GM19455 (cell line): ENCODE measurements around the gene GRM2.
A peak's percentile ranks its signal among the peaks of the same experiment; 100 is the strongest.

ENCODE experiments used
- ATAC-seq: cut with Tn5 transposase; IDR thresholded peaks from one replicate; pipeline ENCODE4 v1.9.1; 2021; ENCODE audit not compliant: unreplicated experiment

GRM2 gene

DNA sequence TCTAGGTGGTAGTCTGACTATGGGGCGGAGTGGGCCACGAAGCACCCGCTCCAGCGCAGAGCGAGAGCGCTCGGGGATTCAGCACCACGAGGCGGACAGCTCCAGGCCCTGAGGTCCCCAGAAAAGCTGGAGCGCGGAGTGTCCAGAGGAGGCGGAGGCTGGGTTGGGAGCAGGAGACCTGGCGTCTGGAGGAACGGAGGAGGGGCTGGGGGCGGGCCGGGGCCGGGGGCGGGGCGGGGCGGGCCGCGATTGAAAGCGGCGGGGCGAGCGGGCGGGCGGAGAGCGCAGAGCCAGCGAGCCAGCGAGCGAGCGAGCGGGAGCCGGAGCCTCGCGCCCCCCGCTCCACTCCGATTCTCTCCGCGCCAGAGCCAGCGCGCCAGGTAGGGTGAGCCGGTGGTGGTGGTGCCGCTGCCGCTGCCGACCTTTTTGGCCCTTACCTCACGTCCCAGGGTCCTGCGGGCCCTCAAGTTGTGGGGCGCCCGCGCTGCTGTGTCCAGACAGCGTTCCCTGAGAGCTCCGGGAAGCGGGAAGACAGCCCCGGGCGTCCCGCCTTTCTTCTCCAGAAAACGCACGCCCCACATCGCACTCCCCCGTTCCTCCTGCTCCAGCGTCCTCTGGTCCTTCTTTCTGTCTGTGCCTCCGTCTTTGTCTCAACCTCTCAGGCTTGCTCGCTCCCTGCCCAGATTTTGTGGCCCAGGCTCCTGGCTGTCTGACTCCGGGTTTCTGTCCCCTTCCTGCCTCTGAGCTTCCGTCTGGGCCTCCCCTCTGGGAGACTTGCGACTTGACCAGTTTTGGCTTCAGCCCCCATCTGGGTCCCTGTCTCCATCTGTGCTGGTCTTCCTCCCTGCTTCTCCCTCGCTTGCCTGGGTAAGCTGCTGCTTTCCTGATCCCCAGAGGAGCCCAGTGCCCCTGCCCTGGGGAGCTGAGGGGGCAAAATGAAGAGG lies at the start of gene GRM2:
Gene GRM2, plus strand, starts transcription at position 281 of the 944 bp plus-strand sequence. CDS start 1,916 bp downstream, outside the sequence.
- no peak for ATAC-seq

DNA sequence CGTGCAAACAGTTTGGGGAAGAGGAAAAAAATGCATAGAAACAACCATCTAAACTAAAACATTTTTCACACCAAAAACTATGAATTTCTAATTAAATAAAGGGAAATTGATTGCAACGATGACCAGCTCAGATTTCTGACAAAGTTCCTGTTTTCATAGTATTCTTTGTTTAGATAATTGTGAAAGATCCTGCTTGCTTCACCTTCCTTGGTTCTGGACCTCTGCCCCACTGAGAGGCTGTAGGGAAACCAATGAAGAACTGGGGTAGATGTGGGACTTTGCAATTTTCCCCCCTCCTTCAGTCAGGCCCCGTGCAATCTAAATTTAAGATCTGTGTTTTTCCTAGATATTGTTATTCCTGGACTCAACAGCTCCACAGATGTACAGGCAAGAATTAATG lies 49.6 kb upstream of the GRM2 start:
- no peak for ATAC-seq

DNA sequence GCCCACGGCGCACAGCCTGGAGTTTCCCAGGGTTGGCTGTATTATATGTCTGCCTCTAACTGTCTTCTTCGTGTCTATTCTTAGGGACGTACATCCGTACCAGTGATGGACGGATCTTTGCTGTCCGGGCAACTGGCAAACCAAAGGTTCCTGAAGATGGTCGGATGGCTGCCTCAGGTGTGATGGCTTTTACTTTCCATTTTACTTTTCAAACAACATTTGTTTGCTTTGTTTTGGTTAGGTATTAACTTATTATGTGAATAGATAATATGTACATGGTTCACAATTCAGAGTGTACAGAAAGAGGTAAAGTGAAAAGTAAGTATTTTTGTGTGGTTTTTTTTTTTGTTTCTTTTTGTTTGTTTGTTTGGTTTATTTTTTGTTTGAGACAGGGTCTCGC lies 46.9 kb upstream of the GRM2 start:
- ATAC-seq: no peak

DNA sequence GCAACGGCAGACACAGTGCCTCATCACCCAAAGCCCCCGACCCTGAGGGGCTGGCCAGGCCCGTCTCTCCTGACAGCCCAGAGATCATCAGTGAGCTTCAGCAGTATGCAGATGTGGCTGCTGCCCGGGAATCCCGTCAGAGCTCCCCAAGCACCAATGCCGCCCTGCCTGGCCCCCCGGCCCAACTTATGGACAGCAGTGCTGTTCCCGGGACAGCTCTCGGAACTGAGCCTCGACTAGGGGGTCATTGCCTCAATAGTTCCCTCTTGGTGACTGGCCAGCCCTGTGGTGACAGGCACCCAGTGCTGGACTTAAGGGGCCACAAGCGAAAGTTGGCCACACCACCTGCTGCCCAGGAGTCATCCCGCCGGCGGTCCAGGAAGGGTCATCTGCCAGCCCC lies 44.4 kb upstream of the GRM2 start:
- no peak for ATAC-seq

DNA sequence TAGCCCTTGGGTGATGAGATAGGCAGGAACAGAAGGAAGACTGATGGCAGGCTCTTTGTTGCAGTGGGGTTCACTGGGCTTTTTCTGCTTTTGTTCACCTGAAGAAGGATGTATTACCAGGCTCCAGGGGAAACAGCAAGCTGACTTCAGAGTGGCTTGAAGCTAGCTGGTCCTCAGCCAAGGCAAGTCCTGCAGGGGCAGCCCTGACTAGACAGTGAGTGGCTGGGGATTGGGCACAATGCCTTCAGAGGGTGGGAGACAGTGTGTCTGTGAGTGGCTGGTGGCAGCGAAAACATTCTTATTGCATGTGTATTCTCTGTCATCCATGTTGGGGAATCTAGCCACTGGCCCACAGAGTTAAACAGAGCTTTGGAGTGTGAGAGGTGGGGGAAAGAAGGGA lies 38.1 kb upstream of the GRM2 start:
- no peak for ATAC-seq

DNA sequence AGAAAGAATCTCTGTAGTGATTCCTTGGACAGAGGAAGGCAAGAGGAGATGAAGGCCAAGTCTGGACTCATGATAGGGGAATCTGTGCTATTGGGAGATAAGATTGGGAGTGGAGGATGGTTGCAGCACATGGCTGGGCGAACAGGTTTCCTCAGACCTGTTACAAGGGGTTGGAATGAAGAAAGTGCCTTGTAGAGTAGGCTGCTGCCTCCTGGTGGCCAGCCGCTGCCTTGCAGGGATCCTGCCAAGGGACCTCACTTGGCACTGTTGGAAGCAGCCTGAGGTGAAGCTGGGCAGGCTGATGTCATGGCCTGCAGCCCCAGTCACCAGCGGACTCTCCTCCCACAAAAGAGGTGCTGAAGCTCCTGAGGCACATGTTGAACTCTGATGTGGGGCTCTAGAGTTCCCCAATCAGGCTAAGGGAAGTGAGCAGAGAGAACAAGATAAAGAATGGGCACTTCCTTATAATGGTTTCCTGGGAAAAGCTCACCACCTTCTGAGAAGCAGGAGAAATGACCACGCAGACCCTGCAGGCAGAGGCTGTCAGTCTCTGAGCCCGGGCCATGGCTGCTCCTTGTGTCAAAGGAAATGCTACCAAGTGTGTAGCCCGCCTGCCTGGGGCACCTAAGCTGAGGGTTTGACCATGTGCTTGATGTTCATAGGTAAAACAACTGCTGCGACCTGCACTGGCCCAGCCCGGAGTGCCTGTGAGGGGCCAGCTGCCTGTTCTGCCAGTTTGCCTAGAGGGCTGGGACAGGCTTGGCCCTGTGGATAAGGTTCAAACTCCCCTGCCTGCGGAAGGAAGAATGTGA lies 37.4 kb upstream of the GRM2 start:
- ATAC-seq: no peak

DNA sequence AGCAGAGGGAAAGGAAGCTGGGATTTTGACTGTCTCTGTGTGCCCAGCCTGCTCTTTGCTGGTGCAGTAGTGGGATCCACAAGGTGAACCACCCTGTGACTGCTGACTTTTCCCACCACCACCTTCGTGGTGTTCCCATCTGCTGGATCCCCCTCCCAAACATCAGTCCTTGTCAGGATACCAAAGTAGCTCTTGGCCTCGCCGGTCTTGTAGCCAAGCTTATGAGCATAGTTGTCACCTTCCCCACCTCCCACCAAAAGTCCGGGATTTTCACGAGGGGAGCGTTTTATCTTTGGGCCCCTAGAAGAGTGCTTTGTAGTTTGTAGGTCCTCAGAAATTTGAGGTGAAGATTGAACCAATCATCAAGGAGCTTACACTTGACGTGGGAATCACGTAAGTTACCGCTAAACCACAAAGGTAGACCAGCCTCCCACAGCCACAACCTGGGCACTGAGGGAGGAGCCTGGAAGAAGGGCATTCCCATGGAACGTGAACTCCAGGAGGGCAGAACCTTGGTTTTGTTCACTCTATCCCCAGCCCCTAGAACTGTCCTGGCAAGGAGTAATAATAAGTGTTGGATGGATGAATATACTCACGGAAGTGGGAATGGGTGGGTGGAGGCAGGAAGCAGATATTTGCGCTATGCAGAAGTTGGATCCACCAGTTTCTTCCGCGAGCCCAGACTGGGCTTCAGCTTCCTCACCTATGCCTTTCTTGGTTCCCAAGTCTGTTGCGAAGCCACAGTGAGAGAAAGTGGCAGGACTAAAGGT lies 36.6 kb upstream of the GRM2 start:
- ATAC-seq: no peak

DNA sequence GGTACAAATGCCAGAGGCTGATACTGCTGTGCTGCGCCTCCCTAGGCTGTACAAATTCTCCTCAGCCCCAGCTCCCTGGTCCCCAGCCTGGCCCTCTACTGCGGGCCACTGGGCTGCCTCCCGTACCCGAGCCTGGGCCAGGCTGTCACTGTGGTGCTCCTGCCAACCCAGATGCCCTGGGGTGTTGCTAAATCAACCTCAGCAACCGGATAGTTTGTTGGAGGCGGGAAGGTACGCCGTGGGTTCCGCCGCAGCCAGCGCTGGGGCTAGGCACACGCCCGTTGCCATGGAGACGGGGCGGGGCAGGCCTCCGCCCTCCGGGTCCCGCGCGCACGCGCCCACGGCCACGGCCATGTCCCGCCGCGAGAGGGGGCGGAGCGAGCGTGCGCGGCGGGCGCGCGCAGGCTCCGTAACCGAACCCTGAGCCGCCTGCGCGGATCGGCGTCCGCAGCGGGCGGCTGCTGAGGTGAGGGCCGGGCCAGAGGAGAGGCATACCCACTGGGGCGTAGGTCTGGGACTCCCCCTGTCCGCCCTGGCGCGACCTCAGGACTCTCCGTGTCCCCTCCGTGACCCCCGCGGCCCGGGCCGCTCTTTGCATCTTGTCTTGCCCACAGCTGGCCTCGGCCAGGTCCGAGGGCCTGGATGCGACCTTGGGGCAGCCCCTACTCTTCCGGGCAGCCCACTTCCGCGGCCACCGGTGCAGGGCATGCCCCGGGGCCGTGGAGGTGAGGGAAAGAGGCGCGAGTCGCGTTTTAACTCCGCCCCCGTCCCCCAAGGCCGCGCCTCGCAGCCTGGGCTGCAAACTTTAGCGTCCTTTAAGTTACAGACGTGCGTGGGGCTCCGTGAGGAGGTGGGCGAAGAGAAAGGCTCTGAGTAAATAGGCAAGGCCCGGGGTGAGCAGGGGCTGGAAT lies 35.8 kb upstream of the GRM2 start, which contains the start of gene TEX264:
Gene TEX264, plus strand, starts transcription at position 430 of the 911 bp plus-strand sequence. CDS start 3,053 bp downstream, outside the sequence.
- peak; percentile 68 for ATAC-seq

DNA sequence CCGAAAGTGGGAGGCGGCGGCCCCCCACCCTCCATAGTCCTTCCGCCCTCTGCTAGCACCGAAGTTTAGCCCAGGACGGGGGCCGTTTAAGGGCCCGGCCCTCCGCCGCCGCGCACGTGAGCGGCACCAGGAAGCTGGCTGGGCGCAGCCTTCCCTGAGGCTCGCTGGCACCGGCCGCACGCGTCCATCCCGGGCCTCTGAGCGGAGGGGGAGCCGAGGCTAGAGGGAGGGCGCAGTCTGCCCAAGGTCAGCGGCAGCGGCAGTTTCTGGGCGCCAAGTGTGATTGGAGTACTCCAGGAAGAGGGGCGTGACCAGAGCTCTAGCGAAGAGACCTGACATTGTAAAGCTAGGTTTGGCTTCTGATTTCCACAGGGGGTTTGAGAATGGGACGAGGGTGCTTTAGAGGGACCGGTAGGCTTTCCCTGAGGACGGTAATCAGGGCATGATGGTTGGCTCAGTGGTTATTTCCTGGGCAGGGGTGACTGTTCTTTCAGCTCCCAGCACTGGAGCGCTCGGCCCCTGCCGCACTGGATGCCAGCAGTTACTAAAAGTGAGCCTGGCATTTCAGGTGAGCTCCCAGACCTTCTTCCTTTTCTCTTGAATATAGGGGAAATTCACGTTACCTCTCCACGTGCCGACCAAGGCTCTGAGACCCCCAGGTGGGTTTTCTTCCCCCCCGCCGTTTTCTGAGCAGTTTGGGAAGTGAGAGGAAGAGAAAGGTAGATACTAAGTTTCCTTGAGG lies 35.0 kb upstream of the GRM2 start:
- ATAC-seq: peak; percentile 45

DNA sequence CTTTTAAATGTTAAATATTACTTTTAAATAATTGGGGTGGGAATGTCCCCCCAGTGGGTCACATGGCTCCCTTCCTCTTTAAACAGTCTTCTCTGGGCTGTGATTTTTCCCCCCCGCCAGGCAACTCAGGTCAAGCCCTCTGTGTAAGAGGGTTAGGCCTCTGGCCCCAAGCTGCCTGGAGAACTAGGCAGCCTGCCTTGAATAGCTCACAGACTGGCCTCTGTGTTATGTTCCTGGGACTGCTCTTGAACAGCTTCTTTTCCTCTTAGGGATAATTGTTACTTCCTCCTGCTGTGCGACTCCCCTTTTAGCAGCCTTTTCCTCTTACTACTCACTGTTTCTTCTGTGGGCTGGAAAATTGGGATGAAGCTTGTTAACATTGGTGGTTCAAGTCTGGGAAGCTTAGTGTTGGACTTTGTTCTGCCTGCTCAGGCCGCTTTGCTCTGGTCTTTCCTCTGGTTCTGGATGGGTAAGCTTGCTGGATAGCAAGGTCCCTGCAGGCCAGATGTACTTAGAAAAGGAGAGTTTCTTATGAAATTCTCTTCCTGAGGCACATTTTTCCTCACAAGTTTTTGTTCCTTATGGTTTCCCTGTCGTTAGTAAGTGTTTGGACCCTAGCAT lies 33.6 kb upstream of the GRM2 start:
- no peak for ATAC-seq

DNA sequence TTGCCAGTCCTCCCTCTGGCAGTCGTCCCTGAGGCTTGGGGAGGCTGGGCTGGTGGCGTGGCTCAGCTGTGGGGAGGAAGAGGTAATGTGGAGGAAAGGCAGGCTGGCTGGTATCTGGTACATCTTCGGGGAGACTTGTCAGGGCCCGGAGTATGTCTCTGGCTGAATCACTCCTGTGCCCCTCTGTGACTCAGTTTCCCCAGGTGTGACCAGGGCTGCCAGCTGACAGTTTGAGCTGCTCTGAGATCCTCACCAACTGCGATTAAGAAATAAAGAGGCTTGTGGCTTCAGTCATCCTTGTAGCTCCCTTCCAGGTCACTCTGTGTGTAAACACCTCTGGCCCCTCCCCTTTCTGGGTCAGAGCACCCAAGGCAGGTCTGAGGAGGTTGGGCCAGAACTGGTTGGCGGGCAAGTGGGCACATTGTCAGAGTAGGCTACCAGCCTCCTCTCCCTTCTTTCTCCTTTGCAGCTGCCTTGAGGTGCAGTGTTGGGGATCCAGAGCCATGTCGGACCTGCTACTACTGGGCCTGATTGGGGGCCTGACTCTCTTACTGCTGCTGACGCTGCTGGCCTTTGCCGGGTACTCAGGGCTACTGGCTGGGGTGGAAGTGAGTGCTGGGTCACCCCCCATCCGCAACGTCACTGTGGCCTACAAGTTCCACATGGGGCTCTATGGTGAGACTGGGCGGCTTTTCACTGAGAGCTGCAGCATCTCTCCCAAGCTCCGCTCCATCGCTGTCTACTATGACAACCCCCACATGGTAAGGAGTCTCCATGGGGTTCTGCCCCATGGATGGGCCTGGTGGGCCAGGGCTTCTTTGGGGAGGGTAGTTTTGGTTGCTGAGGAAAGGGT lies 32.8 kb upstream of the GRM2 start:
- no peak for ATAC-seq

DNA sequence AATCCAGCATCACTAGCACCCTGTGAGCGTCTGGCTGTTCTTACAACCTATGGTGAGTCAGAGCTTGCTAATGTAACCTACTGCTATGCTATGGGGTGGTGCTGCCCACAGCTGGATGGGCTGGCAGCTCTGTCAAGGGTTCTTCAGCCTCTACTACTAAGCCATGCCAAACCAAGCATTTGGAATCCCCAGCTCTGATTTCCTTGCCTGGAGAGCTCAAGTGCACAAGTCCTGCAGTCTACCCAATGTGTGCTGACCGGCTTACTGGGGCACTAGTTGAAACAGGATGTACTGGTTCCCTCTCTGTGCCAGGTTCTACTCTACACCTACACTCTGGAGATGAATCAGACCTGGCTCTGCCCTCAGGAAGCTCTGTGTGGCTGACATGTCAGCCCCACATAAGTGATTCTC lies 31.7 kb upstream of the GRM2 start:
- no peak for ATAC-seq

DNA sequence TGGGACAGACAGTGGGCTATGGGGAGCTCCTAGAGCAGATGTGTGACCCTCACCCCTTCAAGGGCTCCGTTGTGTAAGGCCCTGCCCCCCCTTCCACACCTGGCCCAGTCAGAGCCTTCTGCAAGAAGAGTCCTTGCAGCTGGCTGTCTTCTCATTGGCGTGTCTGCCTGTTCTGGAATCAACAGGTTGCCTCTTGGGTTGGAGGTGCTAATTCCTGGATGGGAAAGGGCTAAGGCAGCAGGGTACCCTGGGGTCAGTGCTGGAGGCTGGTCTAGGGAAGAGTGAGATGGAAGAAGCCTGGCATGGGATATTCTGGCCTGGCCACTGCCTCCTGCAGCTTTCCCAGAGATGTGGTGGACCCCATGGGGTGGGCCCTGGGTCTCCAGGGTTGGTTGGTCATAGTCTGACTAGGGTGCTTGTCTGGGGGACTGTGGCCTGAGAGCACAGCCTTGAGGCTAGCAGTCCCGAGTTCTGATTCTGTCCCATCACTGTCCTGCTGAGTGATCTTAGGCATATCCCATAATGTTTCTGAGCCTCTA lies 30.7 kb upstream of the GRM2 start:
- ATAC-seq: no peak

DNA sequence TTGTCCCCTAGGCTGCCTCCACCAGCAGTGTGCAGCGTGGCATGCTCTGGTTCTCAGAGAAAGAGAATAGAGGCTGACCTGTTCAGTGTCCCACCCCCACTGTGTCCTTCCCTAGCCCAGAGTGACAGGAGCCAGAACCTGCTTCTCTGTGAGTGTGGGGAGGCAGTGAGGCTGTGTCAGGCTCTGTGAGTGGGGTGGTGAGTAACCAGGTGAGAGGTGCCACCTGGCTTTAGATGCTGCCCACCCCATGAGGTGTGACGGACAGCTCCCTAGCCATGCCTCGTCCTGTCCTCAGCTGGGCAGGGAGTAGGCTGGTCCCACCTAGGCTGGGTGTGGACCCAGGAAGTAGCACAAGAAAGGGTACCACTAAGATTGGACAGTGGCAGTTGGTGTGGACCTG lies 29.5 kb upstream of the GRM2 start:
- ATAC-seq: no peak

DNA sequence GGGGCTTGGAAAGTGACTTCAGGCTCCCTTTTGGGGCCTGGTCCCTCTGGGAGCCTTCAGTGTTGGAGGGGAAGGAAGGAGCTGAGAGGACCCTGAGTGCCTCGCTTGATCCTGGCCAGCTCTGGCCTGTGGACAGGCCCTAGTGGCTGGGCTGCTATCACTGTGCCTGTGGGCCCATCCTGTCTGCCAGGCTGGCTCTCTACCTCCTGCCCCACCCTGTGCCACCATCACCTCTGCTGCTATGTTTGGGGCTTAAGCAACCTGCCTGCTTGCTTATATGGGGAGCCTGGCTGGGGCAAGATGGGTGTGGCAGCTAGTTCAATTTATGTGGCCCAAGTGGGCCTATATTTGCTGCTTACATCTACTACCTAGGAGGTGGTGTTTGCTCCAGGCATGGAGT lies 28.7 kb upstream of the GRM2 start:
- no peak for ATAC-seq

DNA sequence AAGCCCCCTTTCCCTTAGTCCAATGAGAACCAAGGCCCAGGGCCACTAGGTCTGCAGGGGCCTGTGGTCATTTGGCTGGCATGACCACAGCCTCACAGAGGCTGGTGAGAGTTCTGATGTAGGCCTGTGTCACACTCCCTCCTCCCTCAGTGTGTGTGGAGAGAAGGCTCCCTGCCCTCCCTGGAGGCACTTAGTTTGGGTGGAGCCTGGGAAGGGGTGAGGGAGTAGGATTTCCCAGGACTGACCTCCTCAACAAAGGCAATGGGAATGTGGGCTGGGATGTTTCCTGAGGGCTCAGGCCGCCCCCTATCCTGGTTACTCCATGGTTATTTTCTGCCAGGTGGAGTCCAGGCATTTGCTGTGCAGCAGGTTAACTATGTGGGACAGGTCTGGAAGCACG lies 28.2 kb upstream of the GRM2 start:
- ATAC-seq: no peak

DNA sequence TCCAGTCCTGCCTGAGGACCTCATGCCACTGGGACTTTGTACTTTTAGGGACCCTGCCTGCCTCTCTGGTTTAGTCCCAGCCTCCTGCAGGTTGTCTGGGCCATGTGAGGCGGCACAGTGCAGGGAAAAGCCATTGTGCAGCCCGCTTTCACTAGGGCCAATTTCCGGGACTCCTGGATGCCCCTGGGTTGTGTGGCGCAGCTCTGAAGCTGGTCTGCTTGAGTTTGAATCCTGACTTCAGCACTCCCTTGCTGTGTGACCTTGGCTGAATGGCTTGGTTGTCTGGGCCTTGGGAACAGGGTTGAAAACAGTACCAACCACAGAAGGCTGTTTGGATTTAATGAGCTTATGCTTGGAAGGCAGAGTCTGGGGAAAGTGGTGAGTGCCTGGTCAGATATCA lies 27.6 kb upstream of the GRM2 start:
- ATAC-seq: no peak

DNA sequence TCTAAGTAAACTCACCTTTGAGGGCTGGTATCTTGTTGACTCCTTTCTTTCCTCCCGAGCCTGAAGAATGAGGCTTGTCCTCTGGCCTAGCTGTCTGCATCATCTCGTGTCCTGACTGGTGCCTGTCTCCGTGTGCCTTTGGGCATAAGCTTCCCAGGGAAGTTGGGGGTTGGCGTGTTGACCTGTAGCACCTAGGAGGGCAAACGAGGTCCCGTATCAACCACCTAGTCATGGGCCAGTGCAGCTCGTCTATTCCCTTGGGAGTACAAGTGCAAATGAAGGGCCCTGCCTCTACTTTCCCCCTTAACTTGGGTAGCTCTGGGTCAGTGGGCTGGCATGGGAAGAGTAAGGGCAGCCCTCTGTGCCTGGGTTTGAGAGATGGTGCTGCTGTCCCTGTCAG lies 27.1 kb upstream of the GRM2 start:
- no peak for ATAC-seq
